Tibial artery (tissue), 4 donors: Measurements from ENCODE around the gene WDR64.
"Not testable (repeated sequence)": the region's sequence is repeated elsewhere in the genome, so short reads cannot be mapped to it uniquely, and the experiment has no call there.

Experiments used
- DNase-seq, 2 donors: peaks; one replicate each; pipeline ENCODE4 v3.0.0-alpha.2; 2019
- H3K27ac ChIP-seq, 2 donors: fragments of 200-600 bp; sonication (generic) in 1 of 2; 1 replicate in 1 of 2; 2 replicates in 1 of 2; pipeline ENCODE4 v1.5.1; 2018 to 2019; ENCODE audit warnings: mild to moderate bottlenecking in 1 of 2
- H3K27me3 ChIP-seq, 2 donors: fragments of 200-600 bp; sonication (generic) in 1 of 2; one replicate each; pipeline versions ENCODE4 v1.5.1 to v1.6.0; 2016 to 2019
- H3K36me3 ChIP-seq, 3 donors: fragments of 200-600 bp; sonication (generic) in 2 of 3; one replicate each; pipeline ENCODE4 v1.5.1; 2016 to 2019; ENCODE audit warnings: mild to moderate bottlenecking in 2 of 3
- H3K4me1 ChIP-seq, 4 donors: fragments of 200-600 bp; sonication (generic) in 2 of 4; 1 replicate in 3 of 4; 2 replicates in 1 of 4; pipeline ENCODE4 v1.5.1; 2016 to 2019
- H3K4me3 ChIP-seq, 2 donors: fragments of 200-600 bp; sonication (generic) in 1 of 2; 1 replicate in 1 of 2; 2 replicates in 1 of 2; pipeline ENCODE4 v1.5.1; 2018 to 2019; ENCODE audit warnings: mild to moderate bottlenecking in 2 of 2
- H3K9me3 ChIP-seq, 3 donors: fragments of 200-600 bp; sonication (generic) in 1 of 3; one replicate each; pipeline ENCODE4 v1.5.1; 2016 to 2019
- CTCF ChIP-seq, 2 experiments: fragments of 200-600 bp in 1 of 2; fragments of 450-650 bp in 1 of 2; IDR thresholded peaks; one replicate each; pipeline ENCODE4 v1.5.1; 2017 to 2019; ENCODE audit warnings: antibody characterized with exemption in 2 of 2, mild to moderate bottlenecking in 1 of 2, moderate library complexity in 1 of 2
- intact Hi-C: fragments of 100-400 bp; cut with DNase I; formaldehyde crosslinking; loops from one replicate; pipeline ENCODE4 v1.15.0; 2023; ENCODE audit warnings: low total_unique reads

WDR64 gene

GRCh38 chr1:241821363-241821762 lies 169.3 kb downstream of the WDR64 start:
- intact Hi-C loops = no loop called here
- DNase-seq = no peak
- no peak for TF ChIP-seq CTCF (IDR thresholded peaks at IDR 0.05)

GRCh38 chr1:241822846-241823245 lies 170.8 kb downstream of the WDR64 start:
- Histone ChIP-seq H3K4me3 (no peak overlapping the region), H3K27me3 (no peaks in the 10 kb centered on the region), H3K36me3 (no peaks in the 10 kb centered on the region), H3K27ac (no peak overlapping the region), H3K9me3 (no peaks in the 10 kb centered on the region), H3K4me1 (peaks cover 0 to 28% (median 7%) of the 10 kb centered on the region in 4 donors)
- intact Hi-C loops = no loop called here
- TF ChIP-seq CTCF (IDR thresholded peaks at IDR 0.05) = no peak
- DNase-seq = no peak

More at GRCh38 chr1:241821363-241821762, 169.3 kb downstream of the WDR64 start:
- no peaks in the 10 kb centered on the region for H3K27me3 ChIP-seq
- no peaks in the 10 kb centered on the region for H3K36me3 ChIP-seq
- H3K9me3 ChIP-seq = no peaks in the 10 kb centered on the region
- H3K4me1 ChIP-seq = peaks cover 0 to 20% (median 5%) of the 10 kb centered on the region in 4 donors
- no peak overlapping the region for H3K27ac ChIP-seq
- H3K4me3 ChIP-seq = no peak overlapping the region

- Histone ChIP-seq H3K27me3 (no peaks in the 10 kb centered on the region), H3K4me3 (no peak overlapping the region), H3K4me1 (peaks cover 0 to 39% (median 13%) of the 10 kb centered on the region in 4 donors), H3K36me3 (no peaks in the 10 kb centered on the region), H3K9me3 (no peaks in the 10 kb centered on the region), H3K27ac (no peak overlapping the region)
- intact Hi-C loops = no loop called here
- no peak for TF ChIP-seq CTCF (IDR thresholded peaks at IDR 0.05)
- no peak for DNase-seq
Measured at GRCh38 chr1:241823925-241824324, 171.8 kb downstream of the WDR64 start.

- H3K4me3 ChIP-seq = no peak overlapping the region
- no peak for DNase-seq
Measured at GRCh38 chr1:241825581-241825980, 173.5 kb downstream of the WDR64 start.

GRCh38 chr1:241826613-241827012 lies 174.5 kb downstream of the WDR64 start:
- Histone ChIP-seq H3K4me1 (peaks cover 0 to 39% (median 13%) of the 10 kb centered on the region in 4 donors), H3K27ac (peak overlapping the region; percentile 34 to 60)
- H3K27me3 ChIP-seq, DNase-seq, H3K36me3 ChIP-seq, H3K4me3 ChIP-seq, H3K9me3 ChIP-seq, intact Hi-C loops: not testable (repeated sequence)

More at GRCh38 chr1:241825581-241825980, 173.5 kb downstream of the WDR64 start:
- TF ChIP-seq CTCF (IDR thresholded peaks at IDR 0.05) = no peak
- Histone ChIP-seq H3K9me3 (no peaks in the 10 kb centered on the region), H3K27me3 (no peaks in the 10 kb centered on the region), H3K36me3 (no peaks in the 10 kb centered on the region), H3K4me1 (peaks cover 0 to 39% (median 13%) of the 10 kb centered on the region in 4 donors), H3K27ac (peak overlapping the region in 1 of 2 donors; percentile 60)
- intact Hi-C loops = no loop called here

- peak in 1 of 2 donors; percentile 65 for DNase-seq
- Histone ChIP-seq H3K9me3 (no peaks in the 10 kb centered on the region), H3K4me3 (no peak overlapping the region), H3K27ac (peak overlapping the region; percentile 34 to 60), H3K27me3 (no peaks in the 10 kb centered on the region), H3K4me1 (peaks cover 0 to 39% (median 13%) of the 10 kb centered on the region in 4 donors), H3K36me3 (no peaks in the 10 kb centered on the region)
- intact Hi-C loops = no loop called here
- no peak for TF ChIP-seq CTCF (IDR thresholded peaks at IDR 0.05)
Measured at GRCh38 chr1:241827264-241827663, 175.2 kb downstream of the WDR64 start.
